Spleen (tissue), 11 donors: ENCODE results near the gene RARA. TPM values are rescaled to one million over a fixed set of nuclear protein-coding genes. Genes with fewer than 3 reads are reported as not detected.

Experiments used
- DNase-seq: peaks from one replicate; pipeline ENCODE4 v3.0.0-alpha.2; 2020
- H3K27ac ChIP-seq, 8 donors: fragments of 200-600 bp; sonication (generic) in 7 of 8; 1 replicate in 4 of 8; 2 replicates in 4 of 8; pipeline versions ENCODE4 v1.5.0 to v1.8.0; 2016 to 2021; ENCODE audit warnings: inconsistent platforms in 4 of 8, mild to moderate bottlenecking in 4 of 8, moderate library complexity in 1 of 8
- H3K27me3 ChIP-seq, 7 donors: fragments of 200-600 bp; sonication (generic) in 6 of 7; replicated peaks in 1 of 7; 1 replicate in 4 of 7; 2 replicates in 3 of 7; pipeline versions ENCODE4 v1.5.0 to v1.8.0; 2016 to 2021; ENCODE audit warnings: inconsistent platforms in 3 of 7, mild to moderate bottlenecking in 1 of 7
- H3K36me3 ChIP-seq, 6 donors: fragments of 200-600 bp; sonication (generic) in 5 of 6; 1 replicate in 4 of 6; 2 replicates in 2 of 6; pipeline versions ENCODE4 v1.5.0 to v1.8.0; 2016 to 2021; ENCODE audit warnings: inconsistent platforms in 2 of 6
- H3K4me1 ChIP-seq, 6 donors: fragments of 200-600 bp; sonication (generic) in 5 of 6; 1 replicate in 3 of 6; 2 replicates in 3 of 6; pipeline versions ENCODE4 v1.5.0 to v1.8.0; 2016 to 2021; ENCODE audit warnings: inconsistent platforms in 3 of 6
- H3K4me3 ChIP-seq, 8 donors: fragments of 200-600 bp; sonication (generic) in 7 of 8; 1 replicate in 4 of 8; 2 replicates in 4 of 8; pipeline versions ENCODE4 v1.5.0 to v1.8.0; 2016 to 2021; ENCODE audit warnings: inconsistent platforms in 4 of 8, mild to moderate bottlenecking in 4 of 8, moderate library complexity in 2 of 8
- H3K9me3 ChIP-seq, 8 donors: fragments of 200-600 bp; sonication (generic) in 7 of 8; 1 replicate in 4 of 8; 2 replicates in 4 of 8; pipeline versions ENCODE4 v1.5.0 to v1.8.0; 2016 to 2021; ENCODE audit warnings: inconsistent platforms in 4 of 8
- POLR2A ChIP-seq, 3 donors: fragments of 450-650 bp; IDR thresholded peaks; one replicate each; pipeline ENCODE4 v1.5.1; 2017; ENCODE audit warnings: antibody characterized with exemption in 3 of 3, mild to moderate bottlenecking in 1 of 3
- POLR2AphosphoS5 ChIP-seq, 3 donors: sonication (generic); formaldehyde crosslinking; IDR thresholded peaks; one replicate each; pipeline ENCODE4 v1.5.1; 2017; ENCODE audit warnings: antibody characterized with exemption in 3 of 3
- WGBS, 5 donors: extraction: QIAGEN DNeasy Blood & Tissue Kit in 3 of 5; methylation state at CpG; one replicate each; pipeline versions ENCODE4 v1.1.5 to v1.1.7; 2013 to 2018; 5-methylcytosine and 5-hydroxymethylcytosine counted together
- intact Hi-C: fragments of 100-400 bp; cut with DNase I; formaldehyde crosslinking; loops from one replicate; pipeline ENCODE4 v1.15.0; 2023; ENCODE audit warnings: low total_unique reads
- polyA plus RNA-seq, 3 donors: library from polyadenylated mRNA; stranded (reverse); fragments of 200-250 nt; gene quantifications; one replicate each; pipeline ENCODE4 v1.2.1, GENCODE V29; 2013
- total RNA-seq, 7 donors: library from RNA; depleted of rRNA in 3 of 7; stranded (reverse); fragments of >200 nt in 3 of 7; fragmentation: NEBNext Ultra II Directional in 4 of 7; extraction: Animal tissue kit (Norgen Biotek cat#: 25700) in 4 of 7; gene quantifications; one replicate each; pipeline versions ENCODE4 v1.1.0 to v1.2.1, GENCODE V29; 2016 to 2021
- TF ChIP-seq, protein P1 (sequence below), 11 experiments: fragments of 200-600 bp in 7 of 11; fragments of 450-650 bp in 4 of 11; sonication (generic) in 4 of 11; IDR thresholded peaks in 8 of 11; conservative IDR thresholded peaks in 3 of 11; 1 replicate in 7 of 11; 2 replicates in 4 of 11; pipeline versions ENCODE4 v1.4.0 to v1.8.0; 2016 to 2021; ENCODE audit warnings: antibody characterized with exemption in 11 of 11, inconsistent platforms in 4 of 11, mild to moderate bottlenecking in 1 of 11
- donor health status: healthy with polysubstance abuse.
- donor health status: DM: no; HTN: no; CAD: no; lungs with moderate emphysema.
- donor health status: DM: no; HTN: no; CAD: no.
- donor health status: Bipolar disorder and iron deficiency.
- donor health status: healthy.
- donor health status: DM: no; HTN: no; CAD: no.
- donor health status: DM: yes; HTN: yes; CAD: no.

The RARA gene
- total and polyA plus RNA-seq, 10 donors = 13.3 to 95.1 (median 58.9) TPM

DNA sequence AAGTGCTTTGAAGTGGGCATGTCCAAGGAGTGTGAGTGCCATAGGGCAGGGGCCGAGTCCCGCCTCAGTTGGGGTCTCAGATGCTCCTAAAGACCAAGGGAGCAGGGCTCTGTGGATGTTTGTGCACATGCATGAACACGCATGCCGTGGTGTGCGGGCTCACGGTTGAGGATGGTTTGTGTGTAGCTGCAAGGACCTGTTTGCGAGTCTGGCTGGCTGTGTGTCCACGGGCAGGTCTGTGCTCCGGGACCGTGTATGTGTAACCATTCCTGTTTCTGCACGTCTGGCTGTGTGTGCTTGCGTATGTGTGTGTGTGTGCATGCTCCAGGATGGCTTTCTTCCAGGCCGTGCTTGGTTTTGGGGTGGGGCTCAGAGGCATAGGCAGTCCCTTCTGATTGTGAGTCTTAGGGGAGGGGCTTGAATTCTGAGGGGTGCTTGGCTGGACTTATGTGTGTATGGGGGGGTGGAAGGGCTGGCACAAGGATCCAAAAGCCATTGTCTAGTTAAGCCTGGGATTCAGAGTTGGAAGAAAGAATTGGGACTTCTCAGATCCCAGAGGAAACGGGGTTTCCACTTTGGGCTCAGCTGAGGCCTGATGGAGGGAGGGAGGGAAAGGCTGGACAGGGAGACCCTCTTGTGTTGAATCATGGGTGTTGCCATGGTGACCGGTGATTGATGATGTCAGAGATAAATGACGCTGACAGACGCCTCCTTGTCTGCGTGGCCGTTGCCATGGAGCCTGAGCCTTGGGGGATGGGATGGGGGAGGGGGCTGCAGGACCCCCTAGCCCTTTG lies 41.1 kb downstream of the RARA start:
- WGBS, 5 donors = 53 to 85% (median 76%) methylated on average over 13 to 19 of the region's 19 CpGs
- peaks cover 54 to 100% (median 95%) of the 10 kb centered on the region in 6 donors for H3K4me1 ChIP-seq
- peaks cover 0 to 74% (median 54%) of the 10 kb centered on the region in 6 donors for H3K36me3 ChIP-seq
- H3K27me3 ChIP-seq = no peaks in the 10 kb centered on the region
- TF ChIP-seq POLR2AphosphoS5 (IDR thresholded peaks at IDR 0.05) = peak in 1 of 3 donors; percentile 57
- TF ChIP-seq POLR2A (IDR thresholded peaks at IDR 0.05) = no peak
- intact Hi-C loops = no loop called here
- peak; percentile 72 for DNase-seq
- no peaks in the 10 kb centered on the region for H3K9me3 ChIP-seq
- H3K4me3 ChIP-seq = no peak overlapping the region
- H3K27ac ChIP-seq = peak overlapping the region in 5 of 8 donors; percentile 20 to 97 (median 97)

GRCh38 chr17:40350689-40351358 lies 41.8 kb downstream of the RARA start:
- Histone ChIP-seq H3K27me3 (no peaks in the 10 kb centered on the region), H3K4me1 (peaks cover 51 to 100% (median 94%) of the 10 kb centered on the region in 6 donors), H3K9me3 (no peaks in the 10 kb centered on the region), H3K4me3 (no peak overlapping the region), H3K36me3 (peaks cover 0 to 81% (median 62%) of the 10 kb centered on the region in 6 donors), H3K27ac (peak overlapping the region in 4 of 8 donors; percentile 95 to 97 (median 97))
- no peak for DNase-seq
- intact Hi-C loops = no loop called here
- WGBS, 5 donors = 66 to 79% (median 76%) methylated on average over 16 to 17 of the region's 17 CpGs
- TF ChIP-seq, protein P1, sequence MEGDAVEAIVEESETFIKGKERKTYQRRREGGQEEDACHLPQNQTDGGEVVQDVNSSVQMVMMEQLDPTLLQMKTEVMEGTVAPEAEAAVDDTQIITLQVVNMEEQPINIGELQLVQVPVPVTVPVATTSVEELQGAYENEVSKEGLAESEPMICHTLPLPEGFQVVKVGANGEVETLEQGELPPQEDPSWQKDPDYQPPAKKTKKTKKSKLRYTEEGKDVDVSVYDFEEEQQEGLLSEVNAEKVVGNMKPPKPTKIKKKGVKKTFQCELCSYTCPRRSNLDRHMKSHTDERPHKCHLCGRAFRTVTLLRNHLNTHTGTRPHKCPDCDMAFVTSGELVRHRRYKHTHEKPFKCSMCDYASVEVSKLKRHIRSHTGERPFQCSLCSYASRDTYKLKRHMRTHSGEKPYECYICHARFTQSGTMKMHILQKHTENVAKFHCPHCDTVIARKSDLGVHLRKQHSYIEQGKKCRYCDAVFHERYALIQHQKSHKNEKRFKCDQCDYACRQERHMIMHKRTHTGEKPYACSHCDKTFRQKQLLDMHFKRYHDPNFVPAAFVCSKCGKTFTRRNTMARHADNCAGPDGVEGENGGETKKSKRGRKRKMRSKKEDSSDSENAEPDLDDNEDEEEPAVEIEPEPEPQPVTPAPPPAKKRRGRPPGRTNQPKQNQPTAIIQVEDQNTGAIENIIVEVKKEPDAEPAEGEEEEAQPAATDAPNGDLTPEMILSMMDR (IDR thresholded peaks at IDR 0.05 in 8 of 11, conservative IDR thresholded peaks at IDR 0.05 in 3 of 11) = no peak
- TF ChIP-seq POLR2AphosphoS5 (IDR thresholded peaks at IDR 0.05) = peak in 1 of 3 donors; percentile 9

- Histone ChIP-seq H3K27me3 (no peaks in the 10 kb centered on the region), H3K9me3 (no peaks in the 10 kb centered on the region), H3K27ac (peak overlapping the region in 6 of 8 donors; percentile 20 to 97 (median 96)), H3K4me3 (no peak overlapping the region), H3K4me1 (peaks cover 43 to 100% (median 87%) of the 10 kb centered on the region in 6 donors), H3K36me3 (peaks cover 0 to 89% (median 69%) of the 10 kb centered on the region in 6 donors)
- DNase-seq = peak; percentile 76
- intact Hi-C loops = no loop called here
- TF ChIP-seq, protein P1 (IDR thresholded peaks at IDR 0.05 in 8 of 11, conservative IDR thresholded peaks at IDR 0.05 in 3 of 11) = no peak
- peak in 2 of 3 donors; percentile 51 to 75 for TF ChIP-seq POLR2AphosphoS5 (IDR thresholded peaks at IDR 0.05)
- 67 to 88% (median 79%) methylated on average over 11 to 27 of the region's 27 CpGs for WGBS, 5 donors
Measured at GRCh38 chr17:40351359-40352236, 42.6 kb downstream of the RARA start.

DNA sequence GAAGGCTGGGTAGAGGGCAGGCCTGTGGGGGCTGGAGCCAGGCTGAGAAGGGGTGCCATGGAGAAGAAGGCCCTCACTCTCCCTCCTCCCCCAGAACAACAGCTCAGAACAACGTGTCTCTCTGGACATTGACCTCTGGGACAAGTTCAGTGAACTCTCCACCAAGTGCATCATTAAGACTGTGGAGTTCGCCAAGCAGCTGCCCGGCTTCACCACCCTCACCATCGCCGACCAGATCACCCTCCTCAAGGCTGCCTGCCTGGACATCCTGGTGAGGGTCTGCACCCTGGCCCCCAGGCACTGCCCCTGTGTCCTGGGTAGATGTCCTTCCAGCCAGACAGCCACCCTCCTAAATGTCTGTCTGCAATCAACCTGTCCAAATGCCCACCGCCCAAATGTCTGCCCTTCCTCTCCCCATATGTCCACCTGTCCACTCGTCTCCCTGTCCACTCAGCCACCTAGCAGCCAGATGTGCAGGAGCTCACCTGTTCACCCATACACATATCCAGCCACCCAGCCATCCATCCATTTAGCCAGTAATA lies 43.3 kb downstream of the RARA start:
- Histone ChIP-seq H3K27ac (peak overlapping the region in 6 of 8 donors; percentile 20 to 97 (median 96)), H3K9me3 (no peaks in the 10 kb centered on the region), H3K36me3 (peaks cover 0 to 96% (median 71%) of the 10 kb centered on the region in 6 donors), H3K27me3 (no peaks in the 10 kb centered on the region), H3K4me1 (peaks cover 36 to 100% (median 80%) of the 10 kb centered on the region in 6 donors), H3K4me3 (no peak overlapping the region)
- intact Hi-C loops = no loop called here
- DNase-seq = peak; percentile 74
- TF ChIP-seq POLR2A (IDR thresholded peaks at IDR 0.05) = no peak
- TF ChIP-seq, protein P1 (IDR thresholded peaks at IDR 0.05 in 8 of 11, conservative IDR thresholded peaks at IDR 0.05 in 3 of 11) = no peak
- TF ChIP-seq POLR2AphosphoS5 (IDR thresholded peaks at IDR 0.05) = peak in 1 of 3 donors; percentile 24
- WGBS, 5 donors = 77 to 90% (median 84%) methylated on average over 7 of the region's 7 CpGs
